GM12872 (cell line): ENCODE measurements around the gene PCDH10.

ENCODE experiments used
- TF ChIP-seq, protein P1 (sequence below): IDR thresholded peaks from 3 replicates; pipeline ENCODE4 v1.5.1; 2011; ENCODE audit warnings: low read depth, mild to moderate bottlenecking, low read length, moderate library complexity; ENCODE audit not compliant: insufficient read depth

The PCDH10 gene

DNA sequence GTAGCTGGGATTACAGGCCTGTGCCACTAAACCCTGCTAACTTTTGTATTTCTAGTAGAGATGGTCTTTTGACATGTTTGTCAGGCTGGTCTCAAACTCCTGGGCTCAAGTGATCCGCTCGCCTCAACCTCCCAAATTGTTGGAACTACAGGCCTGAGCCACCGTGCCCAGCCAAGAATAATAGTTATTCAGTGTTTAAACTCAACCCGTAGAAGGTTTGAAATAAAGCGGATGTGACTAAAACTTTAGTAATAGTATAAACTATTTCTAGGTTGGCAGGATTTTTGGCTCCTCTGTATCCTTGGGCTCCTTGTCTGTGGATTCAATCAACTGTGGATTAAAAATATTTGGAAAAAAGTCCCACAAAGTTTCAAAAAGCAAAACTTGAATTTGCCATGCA is 37.8 kb downstream of the PCDH10 start:
- TF ChIP-seq, protein P1, sequence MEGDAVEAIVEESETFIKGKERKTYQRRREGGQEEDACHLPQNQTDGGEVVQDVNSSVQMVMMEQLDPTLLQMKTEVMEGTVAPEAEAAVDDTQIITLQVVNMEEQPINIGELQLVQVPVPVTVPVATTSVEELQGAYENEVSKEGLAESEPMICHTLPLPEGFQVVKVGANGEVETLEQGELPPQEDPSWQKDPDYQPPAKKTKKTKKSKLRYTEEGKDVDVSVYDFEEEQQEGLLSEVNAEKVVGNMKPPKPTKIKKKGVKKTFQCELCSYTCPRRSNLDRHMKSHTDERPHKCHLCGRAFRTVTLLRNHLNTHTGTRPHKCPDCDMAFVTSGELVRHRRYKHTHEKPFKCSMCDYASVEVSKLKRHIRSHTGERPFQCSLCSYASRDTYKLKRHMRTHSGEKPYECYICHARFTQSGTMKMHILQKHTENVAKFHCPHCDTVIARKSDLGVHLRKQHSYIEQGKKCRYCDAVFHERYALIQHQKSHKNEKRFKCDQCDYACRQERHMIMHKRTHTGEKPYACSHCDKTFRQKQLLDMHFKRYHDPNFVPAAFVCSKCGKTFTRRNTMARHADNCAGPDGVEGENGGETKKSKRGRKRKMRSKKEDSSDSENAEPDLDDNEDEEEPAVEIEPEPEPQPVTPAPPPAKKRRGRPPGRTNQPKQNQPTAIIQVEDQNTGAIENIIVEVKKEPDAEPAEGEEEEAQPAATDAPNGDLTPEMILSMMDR: no peak

DNA sequence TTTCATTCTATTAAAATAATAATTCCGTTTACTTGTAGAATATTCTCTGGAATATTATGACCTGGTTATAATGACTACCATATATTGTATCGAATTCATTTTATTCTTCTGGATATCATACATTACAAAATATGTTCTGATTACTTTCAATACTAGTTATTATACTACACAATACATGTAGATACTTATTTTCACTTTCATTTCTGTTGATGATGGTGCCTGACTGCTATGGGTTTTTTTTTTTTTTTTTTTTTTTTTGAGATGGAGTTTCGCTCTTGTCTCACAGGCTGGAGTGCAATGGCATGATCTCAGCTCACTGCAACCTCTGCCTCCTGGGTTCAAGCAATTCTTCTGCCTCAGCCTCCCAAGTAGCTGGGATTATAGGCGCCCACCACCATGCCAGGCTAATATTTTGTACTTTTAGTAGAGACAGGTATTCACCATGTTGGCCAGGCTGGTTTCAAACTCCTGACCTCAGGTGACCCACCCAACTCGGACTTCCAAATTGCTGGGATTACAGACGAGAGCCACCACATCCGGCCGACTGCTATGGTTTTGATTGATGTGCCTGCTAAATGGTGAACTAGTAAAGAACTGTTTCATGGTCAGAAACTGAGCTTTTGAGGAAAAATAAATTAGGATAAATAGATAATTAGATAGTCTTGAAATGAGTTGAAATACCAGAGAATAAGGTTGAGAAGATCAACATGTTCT is 39.5 kb downstream of the PCDH10 start:
- TF ChIP-seq, protein P1: no peak

DNA sequence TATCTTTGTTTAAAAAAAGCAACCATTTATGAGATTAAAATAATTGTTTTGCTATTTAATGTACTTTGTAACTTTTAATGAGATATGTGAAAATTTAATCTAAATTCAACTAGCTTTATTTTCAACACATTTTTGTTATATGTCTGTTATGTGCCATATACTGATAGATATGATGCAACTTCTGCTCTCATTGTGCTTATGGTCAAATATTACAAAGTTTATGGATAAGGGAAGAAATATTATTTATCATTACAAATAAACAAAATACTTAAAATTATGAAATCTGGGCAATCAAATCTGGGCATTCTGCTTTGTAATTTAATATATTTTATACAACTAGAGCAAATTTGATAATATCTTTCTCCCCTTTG is 40.0 kb downstream of the PCDH10 start:
- TF ChIP-seq, protein P1: no peak

DNA sequence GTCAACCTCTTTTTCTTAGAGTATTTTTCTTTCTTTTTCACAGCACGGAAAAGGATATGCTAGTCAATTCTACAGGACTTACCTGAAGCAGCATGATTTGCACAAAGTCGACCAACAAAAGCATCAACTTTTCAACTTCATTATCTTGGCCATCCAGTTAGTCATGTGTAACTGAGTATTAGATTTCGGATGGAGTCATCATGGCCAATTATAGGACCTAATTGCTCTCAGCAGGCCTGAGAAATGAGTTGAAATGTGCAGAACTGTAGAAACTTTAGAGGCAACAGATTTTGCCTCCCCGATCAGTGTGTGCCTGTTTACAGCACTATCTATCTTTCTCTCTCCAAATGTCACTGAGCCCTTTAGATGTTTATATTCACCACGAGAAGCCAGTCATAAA is 41.0 kb downstream of the PCDH10 start:
- TF ChIP-seq, protein P1: no peak

DNA sequence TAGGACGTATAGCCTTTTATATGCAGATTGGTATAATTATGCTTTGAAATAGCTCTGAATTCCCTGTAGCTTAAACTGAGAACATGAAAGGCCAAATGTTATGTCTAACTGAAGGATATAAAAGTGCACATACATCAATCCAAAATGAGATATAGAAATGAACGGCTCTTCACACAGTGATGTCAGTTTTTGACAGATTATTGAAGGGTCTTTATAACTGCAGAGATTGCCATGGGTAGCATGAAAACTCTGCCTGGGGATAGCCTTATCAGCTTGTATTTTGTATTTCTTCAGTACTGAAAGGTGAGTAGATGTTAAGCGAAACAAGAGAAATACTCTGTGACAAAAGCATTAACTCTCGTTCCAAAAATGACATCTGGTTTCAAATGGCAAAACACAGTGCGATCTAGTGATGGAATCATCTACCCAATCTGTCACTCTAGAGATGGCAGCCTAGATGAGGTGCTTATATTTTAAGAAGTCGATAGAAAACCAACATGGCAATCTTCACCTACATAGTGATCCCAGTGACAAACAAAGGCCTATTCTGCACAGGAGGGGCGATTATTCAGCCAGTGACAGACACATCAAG is 59.7 kb downstream of the PCDH10 start:
- TF ChIP-seq, protein P1: no peak

DNA sequence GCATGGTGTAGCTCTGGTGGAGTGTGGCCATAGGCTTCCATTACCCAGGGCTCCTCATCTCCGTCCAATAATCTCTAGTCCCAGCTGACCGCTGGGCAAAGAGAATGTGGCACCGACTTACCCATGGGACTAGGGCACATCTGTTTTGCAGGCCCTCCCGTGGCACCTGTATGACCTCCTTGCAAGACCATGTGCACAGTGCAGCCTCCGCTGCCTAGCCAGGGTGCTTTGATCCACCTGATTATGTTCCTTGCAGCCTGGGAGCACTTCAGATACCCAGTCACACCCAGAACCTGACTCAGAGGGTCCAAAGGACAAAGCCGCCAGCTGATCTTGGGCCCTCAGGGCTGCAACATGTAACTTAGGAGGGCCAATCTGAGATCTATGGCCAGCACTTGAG is 84.8 kb downstream of the PCDH10 start:
- TF ChIP-seq, protein P1: no peak
